ENCODE results near the gene OPRL1.

The OPRL1 gene

GRCh38 chr20:64056889-64057627 is 22.8 kb upstream of the OPRL1 start:
- DNase-seq, result no peak

DNA sequence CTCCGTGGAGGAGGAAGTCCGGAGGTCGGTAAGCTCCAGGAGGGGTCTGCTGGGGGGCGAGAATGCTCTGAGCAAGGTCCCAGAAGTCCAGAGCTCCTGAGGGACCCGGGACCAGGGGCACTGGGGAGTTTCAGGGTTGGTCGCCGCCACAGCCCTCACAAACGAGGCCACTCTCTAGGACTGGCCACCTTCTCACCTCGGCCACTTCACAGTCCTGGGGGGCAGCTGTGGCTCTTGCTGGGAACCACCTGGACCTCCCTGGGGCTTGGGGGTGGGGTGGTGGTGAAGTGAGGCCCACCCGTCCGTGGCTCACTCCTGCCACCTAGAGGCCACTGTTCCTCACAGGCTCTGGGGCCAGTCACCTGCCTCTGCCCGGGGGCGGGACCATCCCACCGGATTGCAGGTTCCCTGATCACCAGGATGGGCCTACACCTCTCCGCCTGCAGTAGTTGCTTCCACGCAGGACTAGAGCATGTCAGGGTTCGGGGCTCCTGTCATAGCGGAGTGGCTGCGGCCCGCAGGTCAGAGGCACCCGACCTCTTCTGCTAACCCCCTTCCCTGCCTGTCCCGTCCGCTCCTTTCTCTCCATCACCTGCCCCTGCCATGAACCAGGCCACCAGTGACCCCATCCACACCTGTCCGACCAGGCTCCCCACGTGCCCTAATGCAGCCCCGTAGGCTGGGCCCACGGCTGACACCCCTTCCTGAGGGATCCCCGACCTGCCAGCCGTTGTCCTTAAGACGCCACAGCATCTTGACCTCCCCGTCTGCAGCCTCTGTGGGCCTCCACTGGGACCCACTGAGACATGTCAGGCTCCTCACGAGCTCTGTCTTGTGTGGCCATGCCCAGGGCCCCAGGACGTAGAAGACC is 22.0 kb upstream of the OPRL1 start:
- peak; percentile 65 for DNase-seq

DNA sequence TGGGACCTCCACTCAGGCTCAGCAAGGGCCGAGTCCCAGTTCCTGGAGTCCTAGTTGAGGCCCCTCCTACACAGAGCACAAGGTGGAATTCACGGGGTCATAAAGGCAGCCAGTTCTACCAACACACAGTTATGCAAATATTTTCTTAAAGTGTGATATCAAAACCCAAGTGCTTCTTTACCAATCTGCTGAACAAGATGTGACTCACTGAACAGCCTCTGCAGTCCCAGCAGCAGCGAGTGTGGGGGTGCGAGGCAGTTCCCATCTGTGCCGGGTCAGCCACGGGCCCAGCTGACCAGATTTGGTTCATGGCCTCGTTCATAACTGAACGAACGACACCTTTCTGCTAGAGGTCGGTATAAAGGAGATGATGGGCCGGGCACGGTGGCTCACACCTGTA is 21.3 kb upstream of the OPRL1 start:
- no peak for DNase-seq

- no peak for DNase-seq
Observed at GRCh38 chr20:64062276-64062595, 17.6 kb upstream of the OPRL1 start.

DNA sequence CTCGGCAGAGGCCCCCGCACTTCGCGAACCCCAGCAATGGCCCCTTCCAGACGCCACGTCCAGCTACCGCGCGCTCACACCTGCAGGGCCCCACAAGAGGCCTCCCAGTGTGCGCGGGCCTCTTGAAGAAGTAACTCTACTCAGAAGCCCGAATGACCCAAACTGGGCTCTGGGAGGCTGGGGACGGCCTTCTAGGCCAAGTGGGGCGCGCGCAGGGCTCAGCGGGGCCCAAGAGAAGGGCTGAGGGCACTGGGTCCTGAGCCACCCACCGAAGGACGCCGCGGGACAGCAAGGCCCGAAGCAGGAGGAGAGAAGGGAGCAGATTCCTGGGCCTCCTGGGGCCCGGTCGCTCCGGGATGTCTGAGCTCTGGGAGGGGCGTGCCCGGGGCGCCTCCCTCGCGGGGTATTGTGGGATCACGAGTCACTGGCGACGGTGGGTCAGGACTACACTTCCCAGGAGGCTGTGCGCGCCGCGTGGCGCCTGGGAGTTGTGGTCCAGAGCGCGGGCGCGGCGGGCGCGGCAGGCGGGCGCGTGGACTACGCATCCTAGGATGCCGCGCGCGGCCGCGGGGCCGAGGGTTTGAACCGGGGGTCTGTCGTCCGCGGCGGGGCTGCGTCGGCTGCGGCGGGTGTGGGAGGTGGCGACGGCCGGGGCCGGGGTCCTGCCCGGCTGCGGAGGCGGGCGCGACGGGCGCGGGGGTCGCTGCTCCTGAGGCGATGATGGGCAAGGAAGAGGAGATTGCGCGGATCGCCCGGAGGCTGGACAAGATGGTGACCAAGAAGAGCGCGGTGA is 17.1 kb upstream of the OPRL1 start, which contains the start of gene TCEA2:
TSS of gene TCEA2 (plus strand) at position 603 of the 793 bp plus-strand sequence. CDS start at position 718, 115 bp downstream.
- DNase-seq, result peak; percentile 93

- no peak for DNase-seq
Observed at GRCh38 chr20:64063389-64064144, 16.3 kb upstream of the OPRL1 start.

DNA sequence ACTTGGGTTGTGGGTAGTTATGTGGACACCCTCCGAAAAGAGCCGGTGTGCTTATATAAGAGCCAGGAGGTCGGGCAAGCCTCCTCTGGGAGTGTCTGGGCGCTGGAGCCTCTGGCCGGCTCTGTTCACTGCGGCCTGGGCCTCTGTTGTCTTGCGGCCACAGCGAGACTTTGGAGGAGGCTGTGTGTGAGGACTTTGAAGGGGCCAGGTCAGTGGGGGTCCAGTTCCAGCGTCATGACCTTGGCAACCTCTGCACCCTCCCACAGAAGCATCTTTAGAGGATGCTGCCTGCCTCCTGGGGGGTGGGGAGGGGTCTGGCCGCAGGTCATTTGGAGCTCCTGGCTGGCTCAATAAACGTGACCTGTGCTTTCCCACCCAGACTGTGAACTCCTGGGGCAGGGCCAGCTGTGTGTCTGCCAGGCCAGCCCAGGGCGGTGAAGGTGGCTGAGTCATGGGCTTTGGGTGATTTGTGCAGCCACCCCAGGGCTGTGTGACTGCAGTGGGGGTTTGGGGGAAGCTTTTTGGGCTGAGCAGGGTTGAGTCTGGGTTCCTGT is 15.7 kb upstream of the OPRL1 start:
- DNase-seq, result no peak

DNA sequence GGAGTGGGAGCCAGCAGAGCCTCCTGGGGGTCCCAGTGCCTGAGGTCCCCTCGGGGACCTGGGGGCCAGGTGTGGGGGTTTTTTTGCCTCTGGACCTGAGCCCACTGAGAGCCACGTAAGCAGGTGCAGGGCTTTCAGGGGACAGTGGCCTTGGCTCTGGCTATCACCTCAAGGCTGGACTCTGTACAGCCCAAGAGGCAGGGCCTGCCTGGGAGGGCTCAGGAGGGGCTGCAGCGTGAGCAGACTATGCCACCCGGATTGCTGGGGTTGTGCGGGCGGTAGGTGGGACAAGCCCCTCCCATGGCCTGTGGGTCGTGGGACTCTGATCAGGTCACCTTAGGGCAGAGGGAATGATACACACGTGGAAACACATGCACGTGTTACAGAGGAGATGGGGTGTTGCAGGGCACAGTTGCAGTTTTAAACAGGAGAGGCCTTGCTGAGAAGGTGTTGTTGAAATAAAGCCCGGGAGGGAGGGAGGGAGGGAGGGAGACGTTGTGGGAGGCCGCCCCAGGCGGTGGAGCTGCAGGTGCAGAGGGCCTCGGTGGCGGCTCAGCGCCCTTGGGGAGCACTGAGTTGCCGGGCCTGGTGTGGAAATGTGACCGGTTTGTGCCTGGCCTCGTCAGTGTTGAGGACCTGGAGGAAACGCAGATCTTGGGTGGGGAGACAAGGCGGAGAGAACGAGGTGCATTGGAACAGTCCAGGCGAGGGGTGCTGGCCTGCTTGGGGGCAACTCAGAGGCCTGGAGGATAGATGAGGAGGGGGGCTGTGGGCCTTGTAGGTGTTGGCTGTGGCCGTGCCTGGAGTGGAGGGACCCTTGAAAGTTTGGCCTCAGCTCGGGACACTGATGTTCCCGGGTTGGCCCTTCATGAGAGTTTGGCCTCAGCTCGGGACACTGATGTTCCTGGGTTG is 14.6 kb upstream of the OPRL1 start:
- DNase-seq, result no peak

DNA sequence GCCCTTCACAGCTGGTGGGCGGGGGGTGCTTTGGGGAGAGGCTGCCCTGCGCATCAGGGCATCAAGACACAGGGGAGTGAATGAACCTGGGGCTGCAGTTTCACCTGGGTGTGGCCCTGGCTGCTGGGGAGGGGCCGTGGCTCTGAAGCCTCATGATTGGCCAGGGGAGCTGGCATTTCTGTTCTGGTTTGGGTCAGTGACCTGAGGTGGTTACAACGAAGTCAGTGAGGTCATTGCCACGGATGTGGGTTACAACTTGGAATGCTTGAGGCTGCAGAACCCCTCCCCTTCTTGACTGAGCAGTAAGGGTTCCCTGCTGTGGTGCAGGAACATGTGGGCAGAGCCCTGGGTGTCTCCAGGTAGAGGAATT is 13.9 kb upstream of the OPRL1 start:
- peak; percentile 55 for DNase-seq

GRCh38 chr20:64067005-64067632 is 12.8 kb upstream of the OPRL1 start:
- DNase-seq, result no peak

DNA sequence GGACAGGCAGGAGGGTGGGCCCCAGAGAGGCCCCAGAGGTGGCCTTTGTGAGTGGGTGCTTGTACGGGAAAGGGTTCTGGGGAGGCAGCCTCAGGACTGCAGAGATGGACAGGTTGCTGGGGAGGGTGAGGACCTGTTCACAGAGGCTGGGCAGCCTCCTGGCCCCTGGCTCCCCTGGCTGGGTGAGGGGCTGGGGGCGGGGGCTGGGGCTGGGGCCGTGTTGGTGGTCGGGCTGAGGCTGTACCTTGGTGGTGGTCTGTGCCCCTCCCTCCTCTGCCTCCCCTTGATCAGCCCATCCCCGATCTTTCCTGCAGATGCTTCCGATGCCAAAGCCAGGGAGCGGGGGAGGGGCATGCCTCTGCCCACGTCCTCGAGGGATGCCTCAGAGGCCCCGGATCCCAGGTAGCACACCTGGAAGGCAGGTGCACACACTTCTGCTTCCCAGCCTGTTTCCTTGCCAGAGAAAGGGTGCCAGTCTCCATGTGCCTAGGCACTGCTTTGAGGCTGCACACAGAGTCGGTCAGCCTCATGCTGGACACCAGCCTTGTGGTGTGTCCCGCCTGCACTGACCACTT is 12.1 kb upstream of the OPRL1 start:
- no peak for DNase-seq

- DNase-seq, result peak; percentile 30
Observed at GRCh38 chr20:64068386-64069208, 11.3 kb upstream of the OPRL1 start.

DNA sequence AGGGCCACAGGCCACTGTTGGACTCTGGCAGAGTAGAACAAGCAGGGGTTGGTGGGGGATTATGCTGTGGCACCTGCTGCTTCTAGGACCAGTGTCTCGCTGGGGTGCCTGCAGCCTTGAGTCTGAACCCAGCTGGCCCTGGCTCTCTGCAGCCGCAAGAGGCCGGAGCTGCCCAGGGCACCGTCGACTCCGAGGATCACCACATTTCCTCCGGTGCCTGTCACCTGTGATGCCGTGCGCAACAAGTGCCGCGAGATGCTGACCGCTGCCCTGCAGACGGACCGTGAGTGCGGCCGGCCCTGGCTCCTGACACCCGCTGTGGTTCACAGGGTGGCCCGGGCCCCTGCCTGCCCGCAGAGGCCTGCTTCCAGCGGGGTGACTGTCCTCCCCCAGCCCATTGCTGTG is 10.7 kb upstream of the OPRL1 start:
- DNase-seq, result no peak

GRCh38 chr20:64069614-64070243 is 10.2 kb upstream of the OPRL1 start:
- no peak for DNase-seq

GRCh38 chr20:64070244-64070993 is 9.5 kb upstream of the OPRL1 start:
- DNase-seq, result no peak

DNA sequence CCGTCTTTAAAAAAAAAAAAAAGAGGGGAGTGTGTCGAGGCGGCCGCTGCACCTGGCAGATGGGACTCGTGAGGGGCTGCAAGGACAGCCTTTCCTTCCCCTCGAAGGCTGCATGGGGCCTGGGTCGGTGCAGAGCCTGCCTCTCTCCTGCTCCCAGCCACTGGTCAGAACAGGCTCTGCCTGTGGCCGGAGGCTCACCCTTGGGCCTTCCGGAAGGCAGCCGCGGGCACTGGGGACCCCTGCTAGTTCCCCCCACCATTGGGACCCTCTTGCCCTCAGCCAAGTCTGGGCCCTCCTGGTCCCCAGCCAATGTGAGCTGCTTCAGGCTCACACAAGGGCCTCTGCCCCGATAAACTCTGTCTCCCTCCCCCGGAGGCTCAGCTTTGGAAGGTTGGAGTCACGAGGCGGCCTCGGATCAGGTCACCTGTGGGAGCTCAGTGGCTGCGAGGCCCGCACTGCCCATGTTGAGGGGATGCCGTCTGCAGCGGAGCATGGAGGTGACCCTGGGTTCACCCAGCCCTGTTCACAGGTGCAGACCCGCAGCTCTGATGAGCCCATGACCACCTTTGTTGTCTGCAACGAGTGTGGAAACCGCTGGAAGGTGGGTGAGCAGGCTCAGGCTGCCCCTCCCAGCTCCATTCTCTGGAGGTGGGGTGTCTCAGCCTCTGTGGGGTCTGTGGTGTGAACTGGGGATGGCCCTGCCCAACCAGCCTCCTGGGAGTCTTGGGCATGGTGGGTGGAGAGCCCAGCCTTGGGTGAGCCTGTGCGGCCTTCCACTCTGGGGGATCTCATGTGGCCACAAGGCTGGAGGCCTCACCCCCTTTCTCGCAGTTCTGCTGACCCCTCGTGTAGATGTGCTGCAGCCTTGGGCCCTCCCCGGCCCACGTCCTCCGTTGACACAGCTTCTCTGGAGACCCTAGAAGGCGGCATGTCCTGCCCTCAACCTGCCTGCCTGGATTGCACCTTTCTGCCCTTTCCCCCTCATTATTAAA is 8.2 kb upstream of the OPRL1 start:
- no peak for DNase-seq

DNA sequence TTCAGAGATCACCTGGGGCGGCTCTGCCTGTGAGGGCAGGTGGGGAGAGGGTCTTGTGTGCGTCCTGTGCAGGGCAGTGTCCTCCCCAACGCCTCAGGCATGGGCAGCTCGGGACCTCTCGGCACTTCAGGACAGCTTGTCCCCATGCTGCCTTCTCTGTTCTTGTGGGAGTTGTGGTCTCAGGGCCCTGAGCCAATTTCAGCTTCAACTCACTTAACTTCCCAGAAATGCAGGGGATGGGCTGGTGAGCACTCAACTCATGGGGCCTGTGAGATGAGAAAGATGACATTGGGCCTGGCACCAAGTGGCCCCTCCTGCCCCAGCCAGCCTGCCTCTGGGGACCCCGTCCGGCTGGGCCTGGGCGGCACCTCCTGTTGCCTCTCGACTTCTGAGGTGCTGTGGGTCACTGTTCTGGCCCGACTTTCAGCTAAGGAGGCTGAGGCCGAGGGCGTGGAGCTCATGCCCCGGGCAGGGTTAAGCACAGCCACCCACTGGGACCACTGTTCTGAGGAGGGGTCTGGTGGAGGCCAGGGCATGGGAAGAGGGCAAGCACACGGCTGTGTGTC is 7.3 kb upstream of the OPRL1 start:
- DNase-seq, result no peak
